Stimulated activated CD8-positive, alpha-beta memory T cell treated with anti-CD3 and anti-CD28 coated beads, Interleukin-7, amount 100 ng/mL, for 1 hour (primary cell): ENCODE data around the gene CDCP1.

ENCODE experiments used
- DNase-seq, 2 donors: peaks; one replicate each; pipeline ENCODE4 v3.0.0-alpha.2; 2020; ENCODE audit warnings: low read depth in 2 of 2

The CDCP1 gene

GRCh38 chr3:45137656-45138181, 8.5 kb downstream of the CDCP1 start:
- no peak for DNase-seq

GRCh38 chr3:45135959-45136358, 10.2 kb downstream of the CDCP1 start:
- DNase-seq = no peak

- no peak for DNase-seq
These were observed 11.2 kb downstream of the CDCP1 start for GRCh38 chr3:45134758-45135521.

GRCh38 chr3:45132568-45133211, 13.5 kb downstream of the CDCP1 start:
- no peak for DNase-seq

- no peak for DNase-seq
These were observed 15.0 kb downstream of the CDCP1 start for GRCh38 chr3:45131201-45131600.

GRCh38 chr3:45130476-45130875, 15.7 kb downstream of the CDCP1 start:
- no peak for DNase-seq

GRCh38 chr3:45128950-45129349, 17.2 kb downstream of the CDCP1 start:
- no peak for DNase-seq

- no peak for DNase-seq
These were observed 18.9 kb downstream of the CDCP1 start for GRCh38 chr3:45127130-45127822.

- DNase-seq = no peak
These were observed 19.4 kb downstream of the CDCP1 start for GRCh38 chr3:45126730-45127129.

- no peak for DNase-seq
These were observed 20.6 kb downstream of the CDCP1 start for GRCh38 chr3:45125550-45126026.

GRCh38 chr3:45124956-45125355, 21.2 kb downstream of the CDCP1 start:
- DNase-seq = no peak

GRCh38 chr3:45124352-45124751, 21.8 kb downstream of the CDCP1 start:
- DNase-seq = no peak

GRCh38 chr3:45123581-45124269, 22.5 kb downstream of the CDCP1 start:
- no peak for DNase-seq

- DNase-seq = no peak
These were observed 23.1 kb downstream of the CDCP1 start for GRCh38 chr3:45123030-45123429.

GRCh38 chr3:45120359-45121158, 25.6 kb downstream of the CDCP1 start:
- DNase-seq = no peak

GRCh38 chr3:45119824-45120358, 26.3 kb downstream of the CDCP1 start:
- no peak for DNase-seq

GRCh38 chr3:45119376-45119775, 26.8 kb downstream of the CDCP1 start:
- no peak for DNase-seq

- no peak for DNase-seq
These were observed 27.5 kb downstream of the CDCP1 start for GRCh38 chr3:45118615-45119071.

- DNase-seq = no peak
These were observed 29.8 kb downstream of the CDCP1 start for GRCh38 chr3:45116350-45116749.

- DNase-seq = no peak
These were observed 32.5 kb downstream of the CDCP1 start for GRCh38 chr3:45113625-45114050.

- DNase-seq = no peak
These were observed 33.2 kb downstream of the CDCP1 start for GRCh38 chr3:45112939-45113338.
